ENCODE data around the gene RNF157.

Gene RNF157

DNA sequence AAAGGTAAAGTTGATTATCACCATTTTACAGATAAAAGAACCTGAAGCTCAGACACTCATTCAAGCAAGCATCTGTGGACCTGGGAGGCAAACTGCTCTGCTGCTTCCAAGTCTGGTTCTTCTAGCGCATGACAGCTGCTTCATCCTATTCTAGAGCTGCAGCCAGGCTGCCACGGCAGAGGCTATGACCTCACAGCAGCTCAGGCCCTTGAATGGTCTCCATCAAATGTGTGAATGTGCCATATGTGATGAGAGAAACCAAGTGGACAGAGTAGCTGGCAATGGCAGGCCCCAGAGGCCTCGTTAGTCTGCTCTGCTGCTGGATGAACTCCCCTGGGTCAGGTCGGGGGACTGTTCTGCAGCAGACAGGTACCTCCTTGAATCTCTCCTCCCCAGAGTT lies 68.6 kb downstream of the RNF157 start:
- TF ChIP-seq, protein P1, sequence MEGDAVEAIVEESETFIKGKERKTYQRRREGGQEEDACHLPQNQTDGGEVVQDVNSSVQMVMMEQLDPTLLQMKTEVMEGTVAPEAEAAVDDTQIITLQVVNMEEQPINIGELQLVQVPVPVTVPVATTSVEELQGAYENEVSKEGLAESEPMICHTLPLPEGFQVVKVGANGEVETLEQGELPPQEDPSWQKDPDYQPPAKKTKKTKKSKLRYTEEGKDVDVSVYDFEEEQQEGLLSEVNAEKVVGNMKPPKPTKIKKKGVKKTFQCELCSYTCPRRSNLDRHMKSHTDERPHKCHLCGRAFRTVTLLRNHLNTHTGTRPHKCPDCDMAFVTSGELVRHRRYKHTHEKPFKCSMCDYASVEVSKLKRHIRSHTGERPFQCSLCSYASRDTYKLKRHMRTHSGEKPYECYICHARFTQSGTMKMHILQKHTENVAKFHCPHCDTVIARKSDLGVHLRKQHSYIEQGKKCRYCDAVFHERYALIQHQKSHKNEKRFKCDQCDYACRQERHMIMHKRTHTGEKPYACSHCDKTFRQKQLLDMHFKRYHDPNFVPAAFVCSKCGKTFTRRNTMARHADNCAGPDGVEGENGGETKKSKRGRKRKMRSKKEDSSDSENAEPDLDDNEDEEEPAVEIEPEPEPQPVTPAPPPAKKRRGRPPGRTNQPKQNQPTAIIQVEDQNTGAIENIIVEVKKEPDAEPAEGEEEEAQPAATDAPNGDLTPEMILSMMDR (IDR thresholded peaks at IDR 0.05; ENCODE audit: extremely low read depth, missing control alignments): no peak
- DNase-seq (ENCODE audit: low spot score): no peak

DNA sequence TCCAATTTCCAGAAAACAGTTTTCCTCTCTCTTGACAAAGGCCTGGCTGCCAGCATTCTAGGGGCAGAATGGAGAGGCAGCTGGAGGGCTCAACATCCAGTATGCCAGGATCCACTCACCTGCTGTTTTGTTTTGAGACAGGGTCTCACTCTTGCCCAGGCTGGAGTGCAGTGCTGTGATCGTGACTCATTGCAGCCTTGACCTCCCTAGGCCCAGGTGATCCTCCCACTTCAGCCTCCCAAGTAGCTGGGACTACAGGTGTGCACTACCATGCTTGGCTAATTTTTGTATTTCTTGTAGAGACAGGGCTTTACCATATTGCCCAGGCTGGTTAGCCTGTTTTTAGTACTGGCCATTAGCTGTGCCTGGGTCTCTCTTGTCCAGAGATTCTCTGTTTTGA lies 70.2 kb downstream of the RNF157 start:
- TF ChIP-seq, protein P1 (IDR thresholded peaks at IDR 0.05; ENCODE audit: extremely low read depth, missing control alignments): no peak
- no peak for DNase-seq (ENCODE audit: low spot score)

DNA sequence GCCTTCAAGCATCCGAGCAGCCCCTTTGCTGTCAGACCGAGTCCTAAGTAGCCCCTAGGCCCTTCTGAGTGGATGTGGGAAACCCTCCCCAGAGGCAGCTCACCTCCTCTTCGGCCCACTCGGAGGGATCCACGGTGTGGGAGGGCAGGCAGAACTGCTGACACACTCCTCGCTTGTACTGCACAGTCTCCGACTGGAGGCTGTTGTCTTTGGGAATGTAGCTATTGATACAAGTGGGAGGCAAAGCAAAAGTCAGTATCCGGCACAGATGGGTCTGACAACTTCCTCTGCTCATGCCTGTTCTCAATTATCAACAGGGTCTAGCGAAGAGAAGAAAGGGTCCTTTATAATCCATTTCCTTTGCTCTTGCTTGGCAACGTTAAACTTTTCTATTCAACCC lies 73.4 kb downstream of the RNF157 start:
- TF ChIP-seq, protein P1 (IDR thresholded peaks at IDR 0.05; ENCODE audit: extremely low read depth, missing control alignments): no peak
- DNase-seq (ENCODE audit: low spot score): no peak

DNA sequence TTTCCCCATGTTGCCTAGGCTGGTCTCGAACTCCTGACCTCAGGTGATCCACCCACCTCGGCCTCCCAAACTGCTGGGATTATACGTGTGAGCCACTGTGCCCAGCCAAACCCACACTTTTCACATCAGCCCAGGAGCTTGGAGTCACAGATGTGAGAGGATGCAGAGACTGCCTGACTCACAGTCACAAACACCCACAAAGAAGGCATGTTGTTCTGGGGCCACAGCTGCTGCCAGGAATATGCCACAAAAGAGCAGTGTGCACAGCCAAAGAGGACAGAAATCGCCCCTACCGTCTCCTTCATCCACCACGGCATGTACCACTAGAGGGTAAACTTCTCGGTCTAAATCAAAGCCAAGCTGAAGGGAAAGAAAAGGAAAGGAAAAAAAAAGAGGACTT lies 74.1 kb downstream of the RNF157 start:
- TF ChIP-seq, protein P1 (IDR thresholded peaks at IDR 0.05; ENCODE audit: extremely low read depth, missing control alignments): no peak
- DNase-seq (ENCODE audit: low spot score): no peak

DNA sequence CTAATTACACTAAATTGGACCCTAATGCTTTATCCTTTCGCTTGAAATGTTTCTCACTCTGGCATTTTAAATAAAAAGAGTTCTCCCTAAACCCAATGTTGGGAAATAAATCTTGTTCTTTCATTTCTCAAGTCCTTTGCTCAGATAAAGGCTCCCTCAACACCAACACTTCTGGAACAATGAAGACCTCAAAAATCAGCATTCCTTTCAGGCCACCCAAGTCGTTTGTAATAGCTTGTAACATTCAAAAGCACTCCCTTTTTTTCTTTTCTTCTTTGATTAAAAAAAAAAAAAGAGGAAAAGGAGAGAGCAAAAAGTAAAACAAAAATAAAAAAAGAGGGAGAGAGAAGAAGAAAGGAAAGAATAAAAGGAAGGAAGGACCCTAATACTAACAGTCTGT lies 76.0 kb downstream of the RNF157 start:
- no peak for DNase-seq (ENCODE audit: low spot score)
- TF ChIP-seq, protein P1 (IDR thresholded peaks at IDR 0.05; ENCODE audit: extremely low read depth, missing control alignments): no peak

DNA sequence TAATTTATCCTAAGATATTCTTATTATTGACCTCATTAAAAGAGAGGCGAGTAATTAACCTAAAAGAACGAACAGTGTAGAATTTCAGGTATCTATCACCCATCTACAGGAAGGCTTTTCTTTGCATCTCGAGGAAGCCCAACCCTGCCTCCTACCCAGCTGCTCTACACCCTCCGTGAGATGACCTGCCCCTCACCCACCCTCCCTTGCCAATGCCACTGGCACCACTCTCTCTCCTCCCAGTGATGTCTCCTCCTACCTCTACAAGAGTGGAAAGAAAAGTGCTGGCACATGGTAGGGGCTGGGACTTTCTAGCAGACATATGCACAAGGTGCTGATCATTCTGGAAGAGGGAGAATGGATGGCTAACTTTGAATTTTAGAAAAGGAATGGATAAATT lies 76.4 kb downstream of the RNF157 start:
- TF ChIP-seq, protein P1 (IDR thresholded peaks at IDR 0.05; ENCODE audit: extremely low read depth, missing control alignments): no peak
- no peak for DNase-seq (ENCODE audit: low spot score)

DNA sequence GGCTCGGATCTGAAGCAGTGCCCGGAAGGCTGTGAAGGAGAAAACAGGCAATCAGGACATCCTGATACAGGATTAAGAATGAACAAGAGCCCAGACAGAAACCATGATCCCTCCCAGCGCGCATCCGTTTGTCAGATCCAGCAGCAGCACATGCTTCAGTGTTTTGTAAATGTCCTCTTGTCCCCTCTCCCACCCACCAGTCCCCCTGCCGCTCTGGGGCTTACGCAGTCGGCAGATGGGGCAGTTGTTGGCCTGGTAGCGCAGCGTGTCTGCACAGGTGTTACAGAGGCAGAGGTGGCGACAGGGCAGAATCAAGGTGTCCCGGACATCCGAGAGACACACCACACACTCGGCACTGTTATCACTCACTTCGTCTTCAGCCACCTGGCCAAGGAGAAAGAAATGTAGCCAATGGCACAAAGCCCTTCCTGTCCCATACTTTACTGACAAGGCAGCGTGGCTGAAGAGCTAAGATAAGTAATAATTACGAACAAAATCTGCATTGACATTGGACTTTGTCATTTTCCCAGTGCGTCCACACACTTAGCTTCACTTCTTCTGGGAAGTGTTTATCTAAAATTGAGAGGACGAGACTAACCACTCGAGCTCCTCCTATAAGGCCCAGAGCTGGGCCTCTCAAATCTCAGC lies 78.5 kb downstream of the RNF157 start:
- no peak for DNase-seq (ENCODE audit: low spot score)

More for the DNA sequence above, 78.5 kb downstream of the RNF157 start:
- TF ChIP-seq, protein P1 (IDR thresholded peaks at IDR 0.05; ENCODE audit: extremely low read depth, missing control alignments): no peak
